ENCODE data around the gene CLPSL1.

CLPSL1 gene

GRCh38 chr6:35817515-35817914 lies 36.7 kb downstream of the CLPSL1 start:
- H3K36me3 ChIP-seq (ENCODE audit: low read length): peaks cover 5% of the 10 kb centered on the region; the same call in 1 of the 2 replicates
- H3K9me3 ChIP-seq (ENCODE audit: insufficient read depth, low read length): peaks cover 6% of the 10 kb centered on the region; the same call in 1 of the 2 replicates
- no peaks in the 10 kb centered on the region for H4K20me1 ChIP-seq (ENCODE audit: low read depth, low read length)
- no peaks in the 10 kb centered on the region for H3K27me3 ChIP-seq (ENCODE audit: low read length)
- no peaks in the 10 kb centered on the region for H3K9me2 ChIP-seq (replicated peaks; ENCODE audit: insufficient read depth, low read length)
- H3K9ac ChIP-seq (ENCODE audit: low read length): no peak overlapping the region
- H3K4me2 ChIP-seq (ENCODE audit: low read depth, low read length, poor library complexity, severe bottlenecking): no peak overlapping the region
- no peaks in the 10 kb centered on the region for H3K79me2 ChIP-seq (ENCODE audit: insufficient read depth, low read length)
- H3F3A ChIP-seq (ENCODE audit: insufficient read depth): no peaks in the 10 kb centered on the region
- no peak overlapping the region for H2AFZ ChIP-seq (ENCODE audit: low read depth, low read length, severe bottlenecking)
- H3K27ac ChIP-seq (ENCODE audit: low read depth, low read length): no peak overlapping the region
- H3K4me3 ChIP-seq (ENCODE audit: insufficient read depth, low read length, poor library complexity, severe bottlenecking): no peak overlapping the region
- TF ChIP-seq CTCF (IDR thresholded peaks at IDR 0.05; ENCODE audit: insufficient read depth, low read length, poor library complexity, severe bottlenecking): no peak
- TF ChIP-seq EZH2phosphoT487 (conservative IDR thresholded peaks at IDR 0.05; ENCODE audit: low read length): no peak

GRCh38 chr6:35823601-35824000 lies 42.8 kb downstream of the CLPSL1 start:
- Histone ChIP-seq H4K20me1 (ENCODE audit: low read depth, low read length) (no peaks in the 10 kb centered on the region), H3K36me3 (ENCODE audit: low read length) (no peaks in the 10 kb centered on the region), H3K9me2 (replicated peaks; ENCODE audit: insufficient read depth, low read length) (no peaks in the 10 kb centered on the region), H3K4me2 (ENCODE audit: low read depth, low read length, poor library complexity, severe bottlenecking) (no peak overlapping the region), H3K27ac (ENCODE audit: low read depth, low read length) (no peak overlapping the region), H3K9me3 (ENCODE audit: insufficient read depth, low read length) (no peaks in the 10 kb centered on the region), H2AFZ (ENCODE audit: low read depth, low read length, severe bottlenecking) (no peak overlapping the region), H3K4me3 (ENCODE audit: insufficient read depth, low read length, poor library complexity, severe bottlenecking) (no peak overlapping the region), H3F3A (ENCODE audit: insufficient read depth) (no peaks in the 10 kb centered on the region), H3K27me3 (ENCODE audit: low read length) (no peaks in the 10 kb centered on the region), H3K9ac (ENCODE audit: low read length) (no peak overlapping the region), H3K79me2 (ENCODE audit: insufficient read depth, low read length) (no peaks in the 10 kb centered on the region)
- TF ChIP-seq CTCF (IDR thresholded peaks at IDR 0.05; ENCODE audit: insufficient read depth, low read length, poor library complexity, severe bottlenecking): no peak

- H3K9me3 ChIP-seq (ENCODE audit: insufficient read depth, low read length): no peaks in the 10 kb centered on the region
- no peaks in the 10 kb centered on the region for H3K27me3 ChIP-seq (ENCODE audit: low read length)
- H2AFZ ChIP-seq (ENCODE audit: low read depth, low read length, severe bottlenecking): no peak overlapping the region
- H3K79me2 ChIP-seq (ENCODE audit: insufficient read depth, low read length): no peaks in the 10 kb centered on the region
- no peaks in the 10 kb centered on the region for H4K20me1 ChIP-seq (ENCODE audit: low read depth, low read length)
- no peaks in the 10 kb centered on the region for H3K36me3 ChIP-seq (ENCODE audit: low read length)
- no peaks in the 10 kb centered on the region for H3K9me2 ChIP-seq (replicated peaks; ENCODE audit: insufficient read depth, low read length)
- TF ChIP-seq EZH2phosphoT487 (conservative IDR thresholded peaks at IDR 0.05; ENCODE audit: low read length): no peak
- no peak for TF ChIP-seq CTCF (IDR thresholded peaks at IDR 0.05; ENCODE audit: insufficient read depth, low read length, poor library complexity, severe bottlenecking)
- H3F3A ChIP-seq (ENCODE audit: insufficient read depth): no peaks in the 10 kb centered on the region
- H3K4me3 ChIP-seq (ENCODE audit: insufficient read depth, low read length, poor library complexity, severe bottlenecking): no peak overlapping the region
- H3K27ac ChIP-seq (ENCODE audit: low read depth, low read length): no peak overlapping the region
- H3K9ac ChIP-seq (ENCODE audit: low read length): no peak overlapping the region
- no peak overlapping the region for H3K4me2 ChIP-seq (ENCODE audit: low read depth, low read length, poor library complexity, severe bottlenecking)
These were observed 43.9 kb downstream of the CLPSL1 start for GRCh38 chr6:35824552-35825192.
